ENCODE data around the gene CTU2.

The CTU2 gene

DNA sequence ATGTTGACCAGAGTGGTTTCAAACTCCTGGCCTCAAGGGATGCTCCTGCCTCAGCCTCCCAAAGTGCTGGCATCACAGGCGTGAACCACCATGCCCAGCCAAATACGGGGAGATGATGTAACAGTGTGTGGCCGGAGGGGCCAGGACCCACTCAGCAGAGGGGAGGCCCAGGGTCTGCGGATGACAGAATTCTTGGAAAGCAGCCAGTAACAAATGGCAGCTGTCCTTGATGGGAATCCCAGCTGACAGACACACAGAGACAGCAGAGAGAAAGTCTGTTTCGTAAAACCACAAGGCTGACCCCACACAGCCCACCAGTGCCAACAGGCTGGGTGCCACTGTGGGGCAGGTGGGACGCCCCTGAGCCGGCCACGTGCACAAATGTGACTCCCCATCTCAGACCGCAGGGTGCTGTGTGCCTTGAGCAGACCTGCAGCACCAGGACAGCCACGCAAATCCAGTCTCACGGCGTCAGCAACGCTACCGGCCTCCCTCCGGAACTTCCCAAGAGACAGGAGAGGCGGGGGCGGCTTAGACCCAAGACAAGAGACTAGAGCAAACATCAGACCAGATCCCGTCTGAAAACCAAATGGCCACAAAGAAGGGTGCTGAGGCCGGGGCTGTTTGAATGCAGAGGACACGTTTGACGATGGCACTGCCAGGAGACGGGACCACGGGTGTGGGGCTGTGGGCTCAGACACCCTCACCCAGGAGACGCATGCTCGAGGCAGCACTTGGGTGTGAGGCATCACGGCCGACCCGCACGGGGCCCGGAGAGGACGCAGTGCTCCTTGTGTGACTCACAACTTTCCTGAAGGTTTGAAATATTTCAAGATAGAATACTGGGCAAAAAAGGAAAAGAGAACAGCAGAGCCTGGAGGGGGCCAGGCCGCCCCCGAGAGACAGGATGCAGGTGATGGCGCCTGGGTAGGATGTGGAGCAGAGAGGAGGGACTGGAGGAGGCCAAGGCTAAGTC is 24.6 kb downstream of the CTU2 start:
- no peak for DNase-seq (ENCODE audit: low read depth in 2 of 2)

DNA sequence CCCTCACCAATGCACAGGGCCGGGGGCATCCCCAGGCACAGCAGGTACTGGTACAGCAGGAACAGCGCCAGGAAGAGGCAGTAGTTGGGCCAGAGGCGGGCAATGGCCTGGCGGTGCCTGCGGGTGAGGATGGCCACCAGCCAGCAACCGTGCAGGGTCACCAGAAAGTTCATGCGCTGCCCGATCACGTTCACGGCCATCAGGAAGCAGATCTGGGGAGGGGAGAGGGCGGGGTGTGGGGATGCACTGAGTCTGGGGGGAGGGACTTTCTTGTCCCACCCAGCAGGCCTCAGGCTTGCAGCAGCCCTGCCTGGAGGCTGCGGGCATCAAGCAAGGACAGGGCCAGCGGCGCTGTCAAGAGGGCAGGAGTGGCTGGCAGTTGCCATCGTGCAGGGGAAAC is 25.4 kb downstream of the CTU2 start:
- DNase-seq (ENCODE audit: low read depth in 2 of 2), result no peak

DNA sequence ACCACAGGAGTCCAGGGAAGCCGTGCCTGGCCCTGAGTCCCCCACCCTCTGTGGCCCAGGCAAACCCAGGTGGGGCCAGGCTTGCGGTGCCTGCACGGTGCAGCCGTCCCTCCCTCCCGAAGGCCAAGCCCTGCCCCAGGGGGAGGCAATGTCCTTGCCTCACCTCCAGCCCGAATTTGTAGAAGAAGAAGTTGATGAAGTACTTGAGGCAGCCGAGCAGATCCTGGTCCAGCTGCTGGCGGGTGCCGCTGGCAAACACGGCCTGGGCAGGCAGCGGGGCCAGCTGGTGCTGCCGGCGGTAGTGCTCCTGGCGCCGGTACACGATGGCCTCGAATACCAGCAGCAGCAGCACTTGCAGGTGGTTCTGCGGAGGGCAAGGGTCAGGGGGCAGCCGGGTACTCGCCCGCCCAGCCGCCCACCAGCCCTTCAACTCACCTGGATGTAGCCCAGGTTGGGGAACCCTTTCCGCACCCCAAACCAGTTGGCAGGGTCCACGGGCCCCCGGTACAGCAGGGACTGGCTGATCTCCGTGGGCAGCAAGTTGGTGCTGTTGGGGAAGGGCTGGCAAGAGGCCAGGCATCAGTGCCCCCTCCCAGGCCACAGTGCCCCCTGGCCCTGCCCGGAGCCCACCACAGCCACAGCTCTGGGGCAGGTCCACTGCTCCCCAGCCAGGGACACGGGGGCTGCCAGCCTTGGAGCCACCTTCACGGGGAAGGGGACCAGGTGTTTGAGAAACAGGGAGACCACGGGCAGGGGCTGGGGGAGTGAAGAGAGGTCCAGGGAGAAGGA is 26.1 kb downstream of the CTU2 start:
- no peak for DNase-seq (ENCODE audit: low read depth in 2 of 2)

DNA sequence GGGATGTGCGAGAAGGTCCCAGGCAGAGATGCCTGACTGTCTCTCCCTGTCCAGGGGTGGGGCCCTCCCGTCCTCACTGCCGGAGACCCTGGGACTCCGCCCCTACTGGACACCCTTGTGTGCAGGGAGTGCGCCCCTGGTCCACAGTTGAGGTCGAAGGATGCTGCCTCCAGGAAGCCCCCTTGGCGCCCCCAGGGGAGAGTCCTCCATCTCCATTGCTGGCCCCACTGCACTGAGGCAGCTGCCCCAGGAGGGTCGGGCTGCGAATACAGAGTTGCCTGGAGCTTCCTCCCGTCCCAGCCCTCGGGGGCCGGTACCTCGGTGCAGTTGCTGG is 26.6 kb downstream of the CTU2 start:
- no peak for DNase-seq (ENCODE audit: low read depth in 2 of 2)

DNA sequence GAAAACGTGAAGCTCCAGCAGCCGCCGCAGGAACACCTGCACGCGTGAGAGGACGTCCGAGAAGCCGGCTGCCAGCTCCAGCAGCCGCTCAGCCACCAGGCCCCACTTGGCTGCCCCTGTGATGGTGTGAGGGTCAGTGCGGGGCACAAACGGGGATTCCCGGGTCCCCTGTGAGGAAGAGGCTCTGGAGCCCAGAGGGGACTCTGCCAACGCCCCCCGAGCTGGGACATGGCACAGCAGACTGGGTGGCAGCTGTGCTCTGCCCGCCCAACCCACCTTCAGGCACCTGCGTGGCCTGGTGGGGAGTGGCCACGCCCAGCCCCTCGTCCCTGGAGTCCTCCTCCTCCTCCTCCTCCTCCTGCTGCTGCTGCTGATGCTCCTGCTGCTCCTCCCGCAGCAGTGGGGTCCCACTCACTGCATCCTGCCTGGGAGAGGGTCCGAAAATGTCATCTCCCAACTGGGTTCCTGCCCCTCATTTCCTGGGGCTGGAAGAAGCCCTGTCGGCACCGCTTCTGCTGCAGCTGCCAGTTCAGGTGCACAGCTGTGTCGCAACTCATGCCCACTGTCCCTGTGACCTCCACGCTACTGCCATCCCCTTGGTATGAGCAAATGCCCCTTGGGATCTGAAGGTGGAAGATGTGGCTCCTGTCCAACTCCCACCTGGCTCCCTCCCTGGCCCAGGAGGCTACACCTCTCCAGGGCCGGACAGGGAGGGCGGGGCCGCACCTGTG is 27.5 kb downstream of the CTU2 start:
- no peak for DNase-seq (ENCODE audit: low read depth in 2 of 2)

DNA sequence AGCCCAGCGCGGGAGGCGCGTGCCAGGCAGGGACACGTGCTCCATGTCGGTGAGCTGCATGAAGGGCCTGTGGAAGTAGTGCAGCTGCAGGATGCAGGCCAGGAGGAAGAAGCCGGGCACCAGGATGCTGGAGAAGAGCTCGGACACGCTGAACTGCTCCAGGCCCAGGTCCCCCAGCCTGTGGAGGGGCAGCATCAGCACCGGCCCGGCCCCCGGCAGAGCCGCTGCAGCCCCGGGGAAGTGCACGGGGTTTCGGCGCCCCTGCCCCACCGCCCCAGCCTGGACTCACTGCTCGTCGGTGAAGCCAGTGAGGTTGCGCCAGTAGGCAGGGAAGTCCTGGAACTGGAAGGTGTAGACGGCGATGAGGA is 28.0 kb downstream of the CTU2 start:
- DNase-seq (ENCODE audit: low read depth in 2 of 2), result no peak

DNA sequence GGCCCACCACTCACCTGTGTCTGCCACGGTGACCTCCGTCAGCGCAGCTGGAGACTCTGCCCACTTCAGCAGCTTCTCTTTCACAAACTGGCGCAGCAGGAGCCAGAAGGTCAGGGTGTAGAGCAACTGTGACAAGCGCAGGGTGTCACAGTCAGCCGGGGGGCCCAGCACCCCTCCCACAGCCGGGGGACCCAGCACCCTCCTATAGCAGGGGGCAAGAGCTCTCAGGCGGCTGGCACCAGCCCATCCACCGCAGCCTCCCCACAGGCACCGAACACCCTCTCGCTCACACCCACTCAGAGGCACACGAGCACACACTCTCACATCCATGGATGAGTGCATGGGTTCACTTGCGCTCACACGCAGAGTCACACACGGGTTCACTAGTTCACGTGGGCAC is 28.8 kb downstream of the CTU2 start:
- DNase-seq (ENCODE audit: low read depth in 2 of 2), result no peak

DNA sequence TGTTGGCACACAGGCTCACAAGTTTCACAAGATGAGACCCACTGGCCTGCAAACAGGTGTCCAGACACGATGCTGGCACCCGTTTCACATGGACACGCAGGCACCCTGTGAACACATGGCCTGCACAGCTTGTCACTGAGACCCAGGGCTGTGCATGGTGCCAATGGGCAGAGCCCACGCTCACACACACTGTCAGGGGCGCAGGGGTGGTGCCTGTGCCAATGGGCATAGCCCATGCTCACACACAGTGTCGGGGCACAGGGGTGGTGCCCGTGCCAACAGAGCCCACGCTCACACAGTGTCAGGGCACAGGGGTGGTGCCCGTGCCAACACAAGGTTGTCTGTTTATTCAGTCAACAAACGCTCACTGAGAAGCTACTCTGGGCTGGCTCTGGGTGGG is 29.3 kb downstream of the CTU2 start:
- no peak for DNase-seq (ENCODE audit: low read depth in 2 of 2)

DNA sequence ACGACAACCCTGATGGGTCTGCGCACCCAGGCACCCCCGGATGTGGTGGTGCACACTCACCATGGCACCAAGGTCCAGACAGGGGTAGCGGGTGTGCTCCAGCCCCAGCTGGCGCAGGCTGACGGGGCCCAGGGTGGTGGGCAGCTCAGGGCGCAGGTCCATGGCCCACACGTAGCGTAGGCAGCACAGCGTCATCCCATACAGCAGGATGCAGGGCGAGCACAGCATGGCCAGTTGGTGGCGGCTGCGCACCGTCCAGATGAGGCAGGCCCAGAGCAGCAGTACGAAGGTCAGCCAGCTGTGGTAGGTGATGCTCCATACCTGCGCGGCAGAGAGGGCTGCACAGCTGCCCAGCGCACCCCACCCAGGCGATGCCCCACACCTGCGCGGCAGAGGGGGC is 29.8 kb downstream of the CTU2 start:
- no peak for DNase-seq (ENCODE audit: low read depth in 2 of 2)

DNA sequence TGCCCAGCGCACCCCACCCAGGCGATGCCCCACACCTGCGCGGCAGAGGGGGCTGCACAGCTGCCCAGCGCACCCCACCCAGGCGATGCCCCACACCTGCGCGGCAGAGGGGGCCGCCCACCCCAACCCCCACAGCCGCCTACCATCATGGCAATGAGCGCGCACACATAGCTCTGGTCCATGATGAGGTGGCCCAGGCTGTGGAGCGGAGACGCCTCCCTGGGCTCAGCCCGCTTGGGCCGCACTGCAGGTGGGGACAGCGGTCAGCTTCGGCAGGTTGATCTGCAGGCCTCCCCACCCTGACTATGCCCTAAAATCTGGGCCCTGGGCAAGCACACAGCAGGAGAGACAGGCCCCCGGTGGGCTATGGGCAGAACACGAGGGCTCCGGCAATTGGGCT is 30.2 kb downstream of the CTU2 start:
- no peak for DNase-seq (ENCODE audit: low read depth in 2 of 2)

DNA sequence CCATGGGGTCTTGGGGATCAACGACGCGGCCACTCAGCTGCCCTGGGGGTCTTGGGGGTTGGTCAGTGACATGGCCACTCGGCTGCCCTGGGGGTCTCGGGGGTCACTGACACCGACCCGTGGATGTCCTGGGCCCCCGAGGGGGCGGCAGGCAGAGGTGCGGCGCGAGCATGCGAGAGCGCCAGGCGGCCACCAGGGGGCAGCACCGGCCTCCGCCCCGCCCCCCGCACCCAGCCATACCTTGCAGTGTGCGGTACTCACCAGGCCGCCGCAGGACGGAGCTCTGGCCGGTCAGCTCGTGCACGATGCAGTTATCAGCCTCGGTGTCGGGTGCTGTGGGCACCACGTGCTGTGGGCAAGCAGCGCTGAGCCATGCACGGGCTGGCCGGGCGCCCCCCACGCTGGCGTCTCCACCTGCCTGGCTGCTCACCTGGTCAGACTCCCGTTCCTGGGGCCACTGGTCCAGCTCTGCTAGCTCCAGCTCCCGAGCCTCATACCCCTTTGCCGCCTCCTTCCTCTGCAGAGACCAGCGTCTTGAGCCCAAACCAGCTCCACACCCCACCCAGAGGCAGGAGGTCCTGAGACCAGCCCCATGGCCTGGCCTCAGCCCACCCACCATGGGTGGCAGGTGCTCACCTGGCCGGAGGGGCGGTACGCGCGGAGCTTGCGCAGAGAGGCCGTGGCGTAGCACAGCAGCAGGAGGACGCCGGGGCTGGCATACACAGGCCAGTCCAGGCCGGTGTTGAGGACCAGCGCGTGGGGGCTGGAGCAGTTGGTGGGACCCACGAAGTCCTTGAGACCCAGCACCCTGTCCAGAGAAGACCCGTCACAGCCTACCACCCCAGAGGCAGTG is 31.2 kb downstream of the CTU2 start:
- DNase-seq (ENCODE audit: low read depth in 2 of 2), result peak; percentile 52 to 65

DNA sequence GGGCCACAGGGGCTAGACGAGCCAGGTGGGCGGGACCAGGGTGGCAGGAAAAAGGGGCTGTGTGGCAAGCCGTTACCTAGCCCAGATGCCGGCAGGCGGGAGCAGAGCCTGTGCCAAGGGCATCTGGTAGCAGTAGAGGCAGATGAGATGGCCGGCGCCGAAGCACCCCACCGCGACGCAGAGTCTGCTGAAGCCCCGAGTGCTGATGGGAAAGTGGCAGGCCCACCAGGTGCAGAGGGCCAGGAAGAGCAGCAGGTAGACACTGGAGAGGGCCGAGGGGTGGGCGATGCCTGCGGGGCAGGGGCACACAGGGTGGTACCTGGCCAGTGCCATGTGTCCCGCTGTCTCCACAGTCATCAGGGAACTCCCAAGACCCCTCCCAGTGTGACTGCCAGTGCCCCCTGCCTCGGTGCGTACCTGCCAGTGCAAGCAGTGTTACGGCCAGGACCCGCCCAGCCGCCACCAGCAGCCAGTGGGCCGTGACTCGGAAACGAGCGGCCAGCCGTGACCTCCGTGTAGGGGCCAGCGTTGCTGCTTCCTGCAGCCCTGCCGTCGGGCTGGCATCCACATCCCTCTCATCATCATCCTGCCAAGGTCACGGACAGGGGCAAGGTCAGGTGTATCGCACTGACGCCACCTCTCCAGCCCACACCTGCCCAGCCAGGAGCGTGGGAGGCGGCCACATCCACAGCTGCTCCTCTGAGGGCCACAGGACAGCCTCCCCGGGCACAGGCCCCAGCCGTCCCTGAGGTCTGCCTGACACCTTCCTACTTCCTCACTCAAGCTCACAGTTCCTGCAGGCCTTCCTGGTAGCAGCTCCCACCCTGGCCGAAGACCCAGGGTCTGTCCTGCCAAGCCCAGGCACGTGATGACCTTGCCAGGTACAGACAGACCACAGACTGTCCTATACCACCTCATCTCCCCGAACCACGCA is 32.1 kb downstream of the CTU2 start:
- no peak for DNase-seq (ENCODE audit: low read depth in 2 of 2)

DNA sequence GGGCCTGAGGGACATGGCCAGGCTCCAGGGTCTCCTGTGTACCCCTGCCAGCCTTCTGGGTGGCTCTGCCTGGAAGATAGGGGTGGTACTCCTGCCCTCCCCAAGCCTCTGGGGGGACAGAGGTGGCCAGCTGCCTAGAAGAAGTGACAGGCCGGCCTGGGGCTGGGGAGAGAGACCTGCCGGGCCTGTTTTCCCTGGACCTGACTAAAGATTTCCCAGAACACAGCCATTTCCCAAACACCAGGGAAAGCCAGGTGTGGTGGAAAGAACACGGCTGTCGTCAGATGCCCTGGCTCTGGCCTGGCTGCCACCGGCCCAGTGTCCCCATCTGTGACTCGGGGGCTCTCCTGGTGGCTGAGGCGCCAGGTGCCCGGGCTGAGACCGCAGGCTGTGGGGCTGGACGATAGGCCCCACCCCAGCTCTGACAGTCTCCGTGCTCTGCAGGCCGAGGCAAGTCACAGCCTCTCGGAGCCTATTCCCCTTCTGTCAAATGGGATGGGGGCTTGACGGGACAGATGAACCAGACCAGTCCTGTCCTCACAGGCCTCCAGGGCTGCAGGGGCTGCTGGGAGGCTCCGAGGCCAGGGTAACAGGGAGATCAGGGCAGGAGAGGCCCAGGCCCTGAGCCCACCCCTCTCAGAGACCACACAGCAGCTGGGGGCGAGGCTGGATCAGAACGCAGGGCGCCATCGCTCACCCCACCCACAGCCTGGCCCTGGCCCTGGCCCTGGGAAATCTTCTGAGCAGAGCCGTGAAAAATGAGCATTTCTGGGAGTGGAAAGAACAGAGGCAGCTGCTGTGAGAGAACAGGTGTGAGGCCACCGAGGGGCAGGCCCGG is 33.1 kb downstream of the CTU2 start:
- no peak for DNase-seq (ENCODE audit: low read depth in 2 of 2)

DNA sequence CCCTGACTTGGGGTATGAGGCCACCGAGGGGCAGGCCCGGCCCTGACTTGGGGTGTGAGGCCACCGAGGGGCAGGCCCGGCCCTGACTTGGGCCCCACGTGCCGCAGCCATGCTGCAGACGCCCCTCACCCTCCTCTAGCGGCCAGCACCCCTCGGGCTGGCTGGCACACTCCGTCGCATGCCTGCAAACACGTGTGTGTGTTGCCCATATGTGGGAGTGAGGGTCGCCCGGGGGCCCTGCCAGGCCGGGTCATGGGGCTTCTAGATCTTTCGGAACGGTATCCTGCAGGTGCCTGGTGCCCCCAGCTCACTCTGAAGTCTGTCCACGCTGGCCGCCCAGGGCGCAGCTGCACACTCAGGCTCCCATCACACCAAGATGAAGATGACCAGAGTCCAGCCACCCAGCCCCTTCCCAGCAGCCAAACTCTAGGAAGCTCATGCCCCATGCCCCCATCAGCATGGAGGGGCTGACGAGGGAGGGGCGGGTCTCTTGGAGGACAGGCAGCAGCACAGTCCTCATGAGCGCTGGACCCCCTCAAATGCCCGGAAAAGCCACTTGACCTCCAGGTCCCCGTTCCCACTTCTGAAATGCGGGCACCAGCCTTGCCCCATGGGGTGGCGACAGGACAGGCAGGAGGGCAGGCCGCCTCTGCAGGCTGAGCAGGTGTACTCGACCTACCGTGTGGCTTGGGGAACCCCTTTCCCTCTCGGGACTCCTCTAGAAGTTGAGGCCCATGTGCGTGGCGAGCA is 33.8 kb downstream of the CTU2 start:
- DNase-seq (ENCODE audit: low read depth in 2 of 2), result no peak

DNA sequence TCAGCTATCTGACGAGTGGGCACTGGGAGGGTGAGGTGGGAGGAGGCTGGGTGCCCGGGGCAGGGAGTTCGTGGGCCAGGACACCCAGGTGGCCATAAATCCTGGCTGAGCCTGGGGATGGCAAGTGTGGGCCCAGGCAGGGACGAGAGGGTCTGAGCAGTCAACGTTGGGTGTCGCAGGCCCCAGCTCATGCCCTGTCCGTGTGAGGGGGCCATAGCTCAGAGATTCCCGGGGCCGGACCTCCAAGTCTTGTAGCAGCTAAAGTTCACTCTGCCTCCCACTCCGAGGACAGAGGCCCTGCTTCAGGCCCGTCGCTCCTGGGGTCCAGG is 34.4 kb downstream of the CTU2 start:
- DNase-seq (ENCODE audit: low read depth in 2 of 2), result no peak

DNA sequence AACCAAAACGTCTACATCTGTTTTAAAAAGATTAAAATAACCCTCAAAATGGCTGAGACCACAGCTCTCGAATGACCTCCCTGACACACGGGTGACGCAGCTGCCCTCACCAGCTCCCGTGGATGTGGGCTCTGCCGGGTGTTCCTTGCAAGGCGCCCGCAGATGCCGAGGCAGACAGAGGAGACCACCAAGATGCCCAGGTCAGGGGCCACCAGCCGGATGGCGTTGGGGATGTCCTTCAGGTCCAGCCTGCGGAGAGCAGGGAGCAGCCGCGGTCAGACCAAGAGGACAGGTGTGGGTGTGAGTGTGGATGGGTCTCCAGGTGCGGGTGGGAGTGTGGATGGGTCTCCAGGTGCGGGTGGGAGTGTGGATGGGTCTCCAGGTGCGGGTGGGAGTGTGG is 35.1 kb downstream of the CTU2 start:
- no peak for DNase-seq (ENCODE audit: low read depth in 2 of 2)

DNA sequence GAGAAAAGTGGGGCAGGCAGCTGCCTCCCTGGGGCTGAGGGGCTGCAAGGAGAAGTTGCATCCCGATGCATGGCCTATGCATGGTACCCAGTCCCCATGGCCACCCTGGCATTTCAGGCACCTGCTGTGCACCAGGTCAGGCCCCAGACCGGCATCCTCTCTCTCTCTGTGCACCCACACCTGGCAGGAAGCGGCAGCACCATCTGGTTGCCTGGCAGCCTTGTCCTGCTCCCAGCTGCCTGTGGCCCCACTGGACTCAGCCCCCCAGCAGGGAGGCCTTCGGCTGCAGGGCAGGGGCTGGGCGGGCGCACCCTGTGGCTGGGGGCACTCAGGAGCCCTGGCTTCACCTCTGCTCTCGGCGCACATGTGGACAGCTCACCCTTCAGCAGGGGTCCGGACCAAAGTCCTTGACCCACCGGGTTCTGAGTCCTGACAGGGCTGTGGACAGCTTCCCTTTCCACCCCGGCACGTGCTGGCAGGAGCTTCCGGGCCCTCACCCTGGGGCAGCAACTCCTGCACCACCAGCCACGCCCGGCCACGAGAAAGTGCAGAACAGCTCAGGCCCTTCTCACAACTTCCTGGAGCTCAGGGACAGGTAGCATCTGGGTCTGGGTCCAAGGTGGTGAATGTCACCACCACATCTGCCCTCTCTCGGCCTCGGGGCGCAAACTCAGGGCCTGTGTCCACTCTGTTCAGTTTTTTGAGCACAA is 36.7 kb downstream of the CTU2 start:
- no peak for DNase-seq (ENCODE audit: low read depth in 2 of 2)

All from stimulated activated CD8-positive, alpha-beta memory T cell treated with anti-CD3 and anti-CD28 coated beads, Interleukin-2, amount 100 ng/mL, for 48 hours (primary cell).